Globus pallidus (tissue), 1 donor: ENCODE results near the gene ELL.
"Not testable (repeated sequence)": the region's sequence is repeated elsewhere in the genome, so short reads cannot be mapped to it uniquely, and the experiment has no call there.

Source experiments
- DNase-seq: peaks from one replicate; pipeline ENCODE4 v3.0.0-alpha.2; 2015; ENCODE audit warnings: low spot score

ELL gene

DNA sequence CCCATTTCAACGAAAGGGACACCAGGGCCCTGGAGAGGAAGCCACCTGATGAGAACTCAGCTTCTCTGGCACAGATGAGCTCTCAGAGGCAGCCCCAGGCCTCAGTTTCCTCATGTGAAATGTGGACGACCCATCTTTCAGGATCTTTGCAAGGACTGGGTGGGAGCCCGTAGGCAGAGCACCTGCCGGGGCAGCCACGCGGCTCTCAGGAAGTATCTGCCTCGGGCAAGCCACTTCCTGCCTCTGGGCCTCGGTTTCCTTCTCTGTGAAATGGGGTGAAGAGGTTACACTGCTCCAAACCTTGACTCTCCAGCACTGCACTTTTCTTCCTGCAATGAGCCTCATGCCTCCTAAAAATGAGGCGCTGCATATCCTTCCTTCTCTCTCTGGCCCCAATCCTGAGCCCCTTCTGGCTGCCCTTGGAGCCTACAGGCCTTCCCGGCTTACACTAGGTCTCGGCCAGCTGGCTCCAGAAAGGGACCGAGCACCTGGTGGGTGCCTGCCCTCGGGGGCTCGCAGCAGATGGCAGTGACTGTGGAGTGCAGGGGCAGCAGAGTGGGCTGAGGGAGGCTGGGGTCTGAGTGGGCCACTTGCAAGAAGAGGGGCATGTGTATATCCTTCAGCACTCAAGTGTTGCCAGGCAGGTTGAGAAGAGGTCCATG, 99.2 kb downstream of the ELL start:
- DNase-seq = no peak

- DNase-seq = no peak
Measured at GRCh38 chr19:18421371-18421959, 100.4 kb downstream of the ELL start.

GRCh38 chr19:18420930-18421329, 100.9 kb downstream of the ELL start:
- DNase-seq = no peak

GRCh38 chr19:18419699-18420460, 102.0 kb downstream of the ELL start:
- DNase-seq = no peak

DNA sequence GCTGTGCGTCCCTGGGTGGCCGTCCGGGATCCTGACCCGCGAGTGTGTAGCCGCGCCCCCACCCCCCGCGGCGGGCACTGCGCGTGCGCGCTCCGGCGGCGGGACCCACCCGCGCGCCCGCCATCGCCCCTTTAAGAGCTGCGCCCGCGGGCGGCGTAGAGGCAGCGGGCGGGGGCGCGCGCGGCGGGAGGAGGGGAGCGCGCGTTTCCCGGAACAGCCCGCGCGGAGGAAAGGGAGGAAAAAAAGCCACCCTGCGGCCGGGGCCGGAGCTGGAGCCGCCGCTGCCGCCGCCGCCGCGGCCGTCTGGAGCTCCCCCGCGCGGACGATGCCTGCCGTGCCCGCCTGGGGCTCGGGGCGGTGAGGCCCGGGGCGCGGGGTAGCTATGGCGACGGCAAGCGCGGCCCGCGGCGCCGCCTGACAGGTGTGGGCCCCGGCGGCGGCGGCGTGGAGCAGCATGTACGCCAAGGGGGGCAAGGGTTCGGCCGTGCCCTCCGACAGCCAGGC, 102.6 kb downstream of the ELL start, which contains the start of gene SSBP4:
Gene SSBP4, plus strand, starts transcription at position 204 of the 504 bp plus-strand sequence. Its CDS starts 251 bp downstream, at position 455.
- peak; percentile 61 for DNase-seq

DNA sequence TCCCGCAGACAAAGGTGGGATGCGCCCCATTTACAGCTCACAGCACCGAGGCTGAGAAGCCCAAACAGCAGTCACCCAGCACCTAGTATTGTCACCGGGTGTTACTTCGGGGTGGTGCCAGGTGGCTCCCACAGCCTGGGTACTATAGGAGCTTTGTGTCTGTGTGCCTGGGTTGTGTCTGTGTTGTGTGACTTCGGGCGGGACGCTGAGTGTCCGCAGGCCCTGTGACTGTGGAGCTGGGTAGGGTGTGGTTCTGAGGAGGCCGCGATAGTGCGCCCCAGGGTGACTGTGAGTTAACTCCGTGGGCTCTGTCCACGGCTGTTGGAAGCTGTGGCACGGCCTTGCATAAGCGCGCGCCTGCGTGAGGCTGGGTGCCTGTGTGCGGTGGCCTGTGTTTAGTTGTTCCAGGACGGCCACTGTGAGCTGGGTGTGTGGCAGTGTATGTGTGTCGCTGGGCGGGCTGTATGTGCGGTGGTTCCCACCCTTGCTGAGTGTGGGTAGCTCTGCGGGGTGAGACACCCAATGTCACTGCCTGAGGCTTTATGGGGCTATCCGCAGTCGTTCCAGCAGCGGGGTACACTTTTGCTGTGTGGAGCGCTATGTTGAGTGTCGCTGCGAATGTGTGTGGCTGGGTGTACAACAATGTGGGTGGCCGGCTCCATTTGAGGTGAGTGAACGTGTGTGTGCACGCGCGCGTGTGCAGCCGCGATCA, 103.2 kb downstream of the ELL start:
- DNase-seq = peak; percentile 37

DNA sequence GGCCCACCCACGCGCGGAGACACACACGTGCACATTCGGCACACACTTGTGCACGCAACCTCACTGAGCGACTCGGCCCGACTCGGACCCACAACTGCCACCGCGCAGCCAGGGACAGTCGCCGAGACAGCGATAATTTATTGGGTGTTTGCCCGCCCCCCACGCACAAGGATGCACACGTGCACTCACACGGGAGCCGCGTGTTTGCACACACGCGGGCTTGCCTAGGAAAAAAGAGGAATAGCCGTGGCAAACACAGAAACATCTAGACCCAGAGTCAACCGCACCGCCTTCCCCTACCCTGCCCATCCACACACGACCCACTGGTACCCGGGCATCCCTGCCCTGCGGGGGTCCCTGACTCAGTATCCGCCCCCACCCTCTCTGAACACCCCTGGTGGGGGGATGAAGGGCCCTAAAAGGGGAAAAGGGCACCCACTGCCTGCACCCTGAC, 103.8 kb downstream of the ELL start:
- no peak for DNase-seq

GRCh38 chr19:18417250-18418028, 104.4 kb downstream of the ELL start:
- peak; percentile 45 for DNase-seq

GRCh38 chr19:18416778-18417249, 105.1 kb downstream of the ELL start:
- DNase-seq = peak; percentile 50

GRCh38 chr19:18415178-18415867, 106.5 kb downstream of the ELL start:
- peak; percentile 37 for DNase-seq

DNA sequence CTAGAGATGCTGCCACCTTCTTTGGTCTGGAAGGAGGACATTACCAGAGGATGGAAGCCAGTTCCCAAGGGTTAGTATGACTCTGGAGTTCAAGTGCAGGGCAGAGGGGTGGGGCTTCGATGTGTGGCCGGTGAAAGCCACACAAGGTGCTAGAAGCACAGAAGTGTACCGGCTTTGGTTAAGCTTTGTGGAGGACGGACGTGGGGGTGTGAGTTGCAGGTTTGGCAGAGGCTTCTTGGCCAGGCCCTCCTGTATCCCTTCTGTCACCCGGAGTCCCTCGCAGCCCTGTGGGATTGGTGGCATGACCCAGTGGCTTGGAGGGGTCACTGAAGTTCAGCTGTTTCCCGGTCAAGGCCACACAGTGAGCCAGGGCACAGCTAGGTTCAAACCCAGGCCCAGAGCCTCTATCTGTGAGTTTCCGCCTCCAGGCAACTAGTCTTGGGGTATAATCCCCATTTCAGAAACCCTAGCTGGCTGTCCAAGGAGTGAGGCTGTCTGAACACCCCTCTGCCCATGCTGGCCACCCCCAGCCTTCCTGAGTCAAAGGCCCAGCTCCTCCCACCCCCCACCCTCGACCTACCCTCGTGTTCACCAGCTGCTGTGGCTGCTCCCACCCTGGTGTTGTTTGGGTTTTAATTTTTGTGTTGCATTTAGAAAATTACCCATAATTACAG, 107.2 kb downstream of the ELL start:
- no peak for DNase-seq

DNA sequence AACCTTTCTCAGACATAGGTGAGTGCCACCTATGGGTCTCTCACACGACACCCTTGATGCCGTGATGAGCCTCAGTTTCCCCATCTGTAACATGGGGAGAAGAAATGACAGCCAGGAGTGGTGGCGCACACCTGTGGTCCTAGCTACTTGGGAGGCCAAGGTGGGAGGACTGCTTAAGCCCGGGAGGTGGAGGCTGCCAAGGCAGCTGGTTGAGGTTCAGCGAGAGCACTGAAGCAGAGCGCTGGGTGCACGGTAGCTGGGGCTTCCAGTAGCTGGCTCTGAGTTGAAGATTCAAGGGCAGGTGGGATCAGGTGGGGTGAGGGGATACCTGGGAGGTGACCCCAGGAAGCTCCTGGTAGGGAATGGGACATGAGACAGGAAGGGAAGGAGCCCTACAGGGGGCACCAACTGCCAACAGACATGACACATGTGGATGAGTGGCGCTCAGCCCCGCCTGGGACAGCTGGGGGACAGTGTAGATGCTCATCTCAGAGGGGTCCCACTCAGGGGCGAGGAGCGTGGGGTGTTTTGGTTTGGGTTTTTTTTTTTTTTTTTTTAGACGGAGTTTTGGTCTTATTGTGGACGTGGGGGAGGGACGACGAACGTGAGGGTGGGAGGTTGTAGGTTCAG, 109.1 kb downstream of the ELL start:
- no peak for DNase-seq

GRCh38 chr19:18408053-18408476, 113.8 kb downstream of the ELL start:
- no peak for DNase-seq

GRCh38 chr19:18406749-18407148, 115.1 kb downstream of the ELL start:
- DNase-seq = no peak

- not testable (repeated sequence) for DNase-seq
Measured at GRCh38 chr19:18405754-18406153, 116.1 kb downstream of the ELL start.

- DNase-seq = not testable (repeated sequence)
Measured at GRCh38 chr19:18402455-18403248, 119.2 kb downstream of the ELL start.

DNA sequence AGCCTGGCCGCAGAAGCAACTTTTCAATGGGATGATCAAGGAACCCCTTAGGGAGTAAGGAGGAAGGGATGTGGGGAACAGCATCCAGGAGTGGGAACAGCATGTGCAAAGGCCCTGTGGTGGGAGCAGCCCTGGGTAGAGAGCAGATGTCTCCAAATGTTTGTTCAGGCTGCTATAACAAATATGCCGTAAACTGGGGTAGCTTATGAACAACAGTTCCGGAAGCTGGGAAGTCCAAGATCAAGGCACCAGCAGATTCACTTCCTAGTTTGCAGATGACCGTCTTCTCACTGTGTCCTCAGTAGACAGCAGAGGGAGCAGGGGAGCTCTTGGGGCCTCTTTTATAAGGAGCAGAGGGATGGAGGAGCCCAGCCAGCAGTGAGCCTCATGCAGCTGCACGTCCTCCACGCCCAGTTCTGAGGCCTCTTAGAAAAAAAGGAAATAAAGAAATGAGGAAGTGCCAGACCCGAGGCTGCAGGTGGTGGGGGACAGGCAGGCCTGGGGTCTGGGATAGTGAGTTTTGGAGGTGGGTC, 120.2 kb downstream of the ELL start:
- DNase-seq = peak; percentile 66

- DNase-seq = no peak
Measured at GRCh38 chr19:18399008-18399407, 122.9 kb downstream of the ELL start.
